Upper lobe of left lung (tissue), 6 donors: ENCODE measurements around the gene TIPARP. TPM values are rescaled to one million over a fixed set of nuclear protein-coding genes. Genes with fewer than 3 reads are reported as not detected.

Source experiments
- ATAC-seq, 2 donors: fragments of 200-7000 bp; cut with Tn5 transposase; one replicate each; pipeline ENCODE4 v1.9.1; 2022; ENCODE audit warnings: mild to moderate bottlenecking in 2 of 2, moderate library complexity in 2 of 2; ENCODE audit not compliant: low FRiP score in 2 of 2
- DNase-seq, 2 donors: peaks; one replicate each; pipeline ENCODE4 v3.0.0-alpha.2; 2019 to 2020
- H3K27ac ChIP-seq, 4 donors: fragments of 200-600 bp; sonication (generic); one replicate each; pipeline ENCODE4 v1.5.1; 2016 to 2019
- H3K27me3 ChIP-seq, 4 donors: fragments of 200-600 bp; sonication (generic); one replicate each; pipeline ENCODE4 v1.5.1; 2017 to 2019
- H3K36me3 ChIP-seq, 4 donors: fragments of 200-600 bp; sonication (generic); one replicate each; pipeline ENCODE4 v1.5.1; 2016 to 2019
- H3K4me1 ChIP-seq, 4 donors: fragments of 200-600 bp; sonication (generic); one replicate each; pipeline ENCODE4 v1.5.1; 2018 to 2019
- H3K4me3 ChIP-seq, 4 donors: fragments of 200-600 bp; sonication (generic); one replicate each; pipeline ENCODE4 v1.5.1; 2017 to 2019; ENCODE audit warnings: mild to moderate bottlenecking in 2 of 4, moderate library complexity in 1 of 4
- H3K9me3 ChIP-seq, 4 donors: fragments of 200-600 bp; sonication (generic); one replicate each; pipeline ENCODE4 v1.5.1; 2018 to 2019
- EP300 ChIP-seq, 4 donors: sonication (generic); formaldehyde crosslinking; IDR thresholded peaks; one replicate each; pipeline ENCODE4 v1.5.1; 2017; ENCODE audit warnings: antibody characterized with exemption in 4 of 4, control low read depth in 2 of 4
- POLR2A ChIP-seq, 4 donors: fragments of 450-650 bp; IDR thresholded peaks; one replicate each; pipeline ENCODE4 v1.5.1; 2016 to 2017; ENCODE audit warnings: antibody characterized with exemption in 4 of 4, mild to moderate bottlenecking in 2 of 4
- POLR2AphosphoS5 ChIP-seq, 2 donors: sonication (generic); formaldehyde crosslinking; IDR thresholded peaks; one replicate each; pipeline ENCODE4 v1.5.1; 2017; ENCODE audit warnings: antibody characterized with exemption in 2 of 2
- WGBS, 2 donors: methylation state at CpG; one replicate each; pipeline ENCODE4 v1.1.5; 2017 to 2018; 5-methylcytosine and 5-hydroxymethylcytosine counted together
- total RNA-seq, 6 donors: library from RNA; depleted of rRNA in 4 of 6; stranded (reverse); fragments of >200 nt in 4 of 6; gene quantifications; one replicate each; pipeline versions ENCODE4 v1.1.0 to v1.2.1, GENCODE V29; 2016 to 2021
- TF ChIP-seq, protein P1 (sequence below), 6 experiments: fragments of 450-650 bp in 4 of 6; fragments of 200-600 bp in 2 of 6; sonication (generic) in 2 of 6; IDR thresholded peaks; one replicate each; pipeline ENCODE4 v1.5.1; 2016 to 2019; ENCODE audit warnings: antibody characterized with exemption in 6 of 6
- donor health status: DM: no; HTN: no; CAD: no; lungs with moderate emphysema.
- donor health status: DM: no; HTN: yes; CAD: no; lungs with severe emphysema.

TIPARP gene
- total RNA-seq, 6 donors from 2014 or later = 21.5 to 84.7 (median 50.6) TPM

DNA sequence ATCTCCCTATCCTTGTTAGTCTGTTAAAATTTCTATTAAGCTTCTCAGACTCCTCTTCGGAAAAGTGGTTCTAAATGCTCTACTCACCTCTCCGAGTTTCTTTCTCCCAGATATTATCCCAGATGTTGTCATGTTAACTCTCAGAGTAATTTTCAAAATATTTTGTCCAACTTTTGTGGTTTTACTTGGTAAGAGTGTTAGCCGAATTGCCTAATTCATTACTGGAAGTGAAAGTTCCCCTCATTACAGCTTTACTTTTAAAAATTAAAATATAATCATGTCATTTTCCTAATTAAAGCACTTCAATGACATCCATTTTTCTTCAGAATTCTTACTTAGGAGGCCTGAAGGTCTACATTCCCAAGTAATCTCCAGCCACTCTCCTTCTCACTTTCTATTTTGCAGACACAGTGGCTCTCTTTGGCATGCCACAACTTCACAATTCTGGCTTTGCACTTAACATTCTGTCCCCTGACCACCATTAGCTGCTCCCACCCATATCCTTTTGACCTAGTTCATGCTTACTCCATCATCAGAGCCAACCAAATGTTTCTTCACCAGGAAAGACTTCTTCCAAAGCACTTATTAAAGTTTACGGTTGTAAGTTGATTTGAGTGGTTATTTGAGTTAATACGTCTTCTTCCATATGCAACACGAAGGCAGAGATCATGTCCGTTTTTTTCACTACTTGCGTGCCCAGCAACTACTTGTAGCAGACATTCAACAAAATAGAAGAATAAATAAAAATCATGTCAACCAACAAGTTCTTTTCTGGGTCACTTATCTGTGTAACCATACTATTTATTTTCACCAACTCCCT is 10.2 kb upstream of the TIPARP start:
- Histone ChIP-seq H3K4me3 (no peak overlapping the region), H3K36me3 (no peaks in the 10 kb centered on the region), H3K27me3 (no peaks in the 10 kb centered on the region), H3K27ac (peak overlapping the region in 1 of 4 donors; percentile 37), H3K9me3 (no peaks in the 10 kb centered on the region), H3K4me1 (peaks cover 10 to 30% (median 21%) of the 10 kb centered on the region in 4 donors)
- DNase-seq = no peak
- TF ChIP-seq, protein P1, sequence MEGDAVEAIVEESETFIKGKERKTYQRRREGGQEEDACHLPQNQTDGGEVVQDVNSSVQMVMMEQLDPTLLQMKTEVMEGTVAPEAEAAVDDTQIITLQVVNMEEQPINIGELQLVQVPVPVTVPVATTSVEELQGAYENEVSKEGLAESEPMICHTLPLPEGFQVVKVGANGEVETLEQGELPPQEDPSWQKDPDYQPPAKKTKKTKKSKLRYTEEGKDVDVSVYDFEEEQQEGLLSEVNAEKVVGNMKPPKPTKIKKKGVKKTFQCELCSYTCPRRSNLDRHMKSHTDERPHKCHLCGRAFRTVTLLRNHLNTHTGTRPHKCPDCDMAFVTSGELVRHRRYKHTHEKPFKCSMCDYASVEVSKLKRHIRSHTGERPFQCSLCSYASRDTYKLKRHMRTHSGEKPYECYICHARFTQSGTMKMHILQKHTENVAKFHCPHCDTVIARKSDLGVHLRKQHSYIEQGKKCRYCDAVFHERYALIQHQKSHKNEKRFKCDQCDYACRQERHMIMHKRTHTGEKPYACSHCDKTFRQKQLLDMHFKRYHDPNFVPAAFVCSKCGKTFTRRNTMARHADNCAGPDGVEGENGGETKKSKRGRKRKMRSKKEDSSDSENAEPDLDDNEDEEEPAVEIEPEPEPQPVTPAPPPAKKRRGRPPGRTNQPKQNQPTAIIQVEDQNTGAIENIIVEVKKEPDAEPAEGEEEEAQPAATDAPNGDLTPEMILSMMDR (IDR thresholded peaks at IDR 0.05) = no peak
- TF ChIP-seq POLR2AphosphoS5 (IDR thresholded peaks at IDR 0.05) (no peak), EP300 (IDR thresholded peaks at IDR 0.05) (no peak), POLR2A (IDR thresholded peaks at IDR 0.05) (no peak)
- 70 to 72% methylated on average over 8 of the region's 8 CpGs for WGBS, 2 donors
- ATAC-seq = peak in 1 of 2 donors; percentile 49

DNA sequence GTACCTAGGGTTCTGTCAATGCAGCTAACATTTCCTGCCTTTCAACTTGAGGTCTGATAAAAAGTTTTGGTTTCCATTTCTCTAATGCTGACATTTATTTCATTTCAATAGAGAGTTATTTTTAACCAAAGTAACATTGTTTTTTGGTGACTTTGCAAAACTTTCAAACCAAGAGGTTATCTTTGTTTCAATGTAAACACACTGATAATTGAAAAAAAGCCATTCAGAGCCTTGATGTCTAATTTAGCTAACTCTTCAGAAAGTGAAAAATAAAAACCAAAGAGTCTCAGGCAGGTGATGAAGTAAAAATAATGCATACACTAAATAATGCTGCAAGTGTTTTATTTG is 9.6 kb upstream of the TIPARP start:
- Histone ChIP-seq H3K27me3 (no peaks in the 10 kb centered on the region), H3K36me3 (no peaks in the 10 kb centered on the region), H3K4me3 (no peak overlapping the region), H3K27ac (peak overlapping the region in 2 of 4 donors; percentile 19 to 37), H3K9me3 (no peaks in the 10 kb centered on the region), H3K4me1 (peaks cover 10 to 30% (median 21%) of the 10 kb centered on the region in 4 donors)
- ATAC-seq (no peak), DNase-seq (no peak)
- TF ChIP-seq, protein P1 (IDR thresholded peaks at IDR 0.05) = no peak
- TF ChIP-seq POLR2AphosphoS5 (IDR thresholded peaks at IDR 0.05) (no peak), POLR2A (IDR thresholded peaks at IDR 0.05) (no peak), EP300 (IDR thresholded peaks at IDR 0.05) (no peak)

DNA sequence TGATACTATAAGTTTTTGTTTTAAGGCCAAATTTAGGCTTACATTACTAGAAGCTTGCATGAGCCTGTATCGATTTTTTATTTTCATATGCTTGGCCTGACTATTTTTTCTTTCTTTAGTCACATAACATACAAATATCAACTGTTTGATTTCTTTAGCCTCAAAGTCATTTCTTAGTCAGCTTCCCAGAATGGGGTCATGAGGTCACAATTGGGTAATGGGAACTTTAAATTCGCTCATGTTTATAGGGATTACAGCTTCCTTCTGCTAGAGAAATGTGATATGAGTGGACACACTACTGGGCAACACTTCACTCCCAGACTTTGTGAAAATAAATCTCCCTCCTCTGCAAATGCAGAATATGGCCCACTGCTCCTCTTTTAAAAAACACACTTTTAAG is 9.1 kb upstream of the TIPARP start:
- WGBS, 2 donors = 42 to 49% methylated on average over 2 of the region's 2 CpGs
- no peak for DNase-seq
- Histone ChIP-seq H3K4me1 (peaks cover 10 to 30% (median 21%) of the 10 kb centered on the region in 4 donors), H3K27me3 (no peaks in the 10 kb centered on the region), H3K9me3 (no peaks in the 10 kb centered on the region), H3K27ac (peak overlapping the region in 1 of 4 donors; percentile 19), H3K4me3 (no peak overlapping the region), H3K36me3 (no peaks in the 10 kb centered on the region)
- TF ChIP-seq, protein P1 (IDR thresholded peaks at IDR 0.05) = no peak
- no peak for TF ChIP-seq POLR2AphosphoS5 (IDR thresholded peaks at IDR 0.05)
- no peak for TF ChIP-seq EP300 (IDR thresholded peaks at IDR 0.05)
- TF ChIP-seq POLR2A (IDR thresholded peaks at IDR 0.05) = no peak
- ATAC-seq = peak in 1 of 2 donors; percentile 60

DNA sequence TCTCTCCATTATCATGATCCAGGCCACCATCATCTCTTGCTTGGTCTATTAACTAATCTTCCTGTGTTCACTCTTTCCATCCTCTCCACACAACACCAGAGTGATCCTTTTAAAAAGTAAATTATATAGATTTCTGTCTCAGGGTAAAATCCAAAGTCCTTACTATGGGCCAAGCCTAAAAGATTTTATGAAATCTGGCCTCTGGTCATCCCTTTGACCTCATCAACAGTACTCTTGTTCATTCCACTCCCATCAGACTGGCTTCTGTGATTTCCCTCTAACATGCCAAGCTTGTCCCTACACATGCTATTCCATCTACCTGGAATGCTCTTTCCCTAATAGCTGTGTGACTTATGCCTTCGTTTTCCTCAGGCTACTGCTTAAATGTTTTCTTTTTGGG is 8.3 kb upstream of the TIPARP start:
- H3K36me3 ChIP-seq = no peaks in the 10 kb centered on the region
- WGBS, 2 donors = 80 to 81% methylated on average over 1 of the region's 1 CpG
- no peak for DNase-seq
- H3K27me3 ChIP-seq = no peaks in the 10 kb centered on the region
- no peak for ATAC-seq
- H3K4me1 ChIP-seq = peaks cover 10 to 30% (median 21%) of the 10 kb centered on the region in 4 donors
- no peak overlapping the region for H3K27ac ChIP-seq
- no peak overlapping the region for H3K4me3 ChIP-seq
- no peaks in the 10 kb centered on the region for H3K9me3 ChIP-seq
- TF ChIP-seq POLR2A (IDR thresholded peaks at IDR 0.05) (no peak), POLR2AphosphoS5 (IDR thresholded peaks at IDR 0.05) (no peak), EP300 (IDR thresholded peaks at IDR 0.05) (no peak)
- TF ChIP-seq, protein P1 (IDR thresholded peaks at IDR 0.05) = no peak
